ENCODE measurements around the gene ACP3. TPM values are rescaled to one million over a fixed set of nuclear protein-coding genes. Genes with fewer than 3 reads are reported as not detected.

The ACP3 gene
- total RNA-seq, 2 experiments from 2014 or later, result not detected

DNA sequence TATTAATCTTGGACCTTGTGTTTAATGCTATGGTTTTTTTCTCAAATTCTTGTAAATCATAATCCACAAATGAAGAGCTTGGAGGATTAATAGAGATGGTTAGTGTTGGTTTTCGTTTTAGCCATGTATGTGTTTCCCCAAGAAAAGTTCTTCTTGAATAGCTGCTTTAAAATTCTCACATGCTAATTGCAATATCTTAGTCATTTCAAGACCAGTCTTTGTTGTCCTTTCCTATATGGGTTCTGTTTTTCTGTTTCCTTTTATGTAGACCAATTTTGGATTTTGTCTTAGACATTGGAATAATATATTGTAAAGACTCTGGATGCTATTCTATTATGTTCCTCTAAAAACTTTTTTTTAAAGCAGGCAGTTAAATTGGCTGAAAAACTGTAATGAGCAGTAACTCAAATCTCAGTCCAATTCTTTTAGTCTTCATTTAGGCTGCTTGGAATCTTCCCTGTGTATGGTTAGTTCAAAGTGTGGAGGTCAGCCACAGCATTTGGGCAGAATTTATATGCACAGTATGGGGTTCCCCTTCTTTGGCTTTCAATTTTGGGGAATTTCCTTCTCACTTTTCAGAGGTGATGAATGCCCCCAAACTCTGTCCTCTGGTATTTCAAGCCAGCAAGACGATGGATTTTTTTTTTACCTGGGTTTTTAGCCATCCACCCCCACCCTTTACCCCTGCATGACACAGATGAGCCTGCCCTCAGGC, 61.0 kb downstream of the ACP3 start:
- ChIA-PET POLR2A (no interaction called here), CTCF (interaction anchor here (1.2 kb wide), 1 partner anchor 24 kb away, joined by 3 read pairs; no protein-coding TSS in a partner anchor)
- no peak for ATAC-seq (ENCODE audit: poor library complexity)
- H3K9me3 Mint-ChIP-seq, result no peaks in the 10 kb centered on the region
- peaks cover 0 to 3% of the 10 kb centered on the region in 2 experiments for H3K27me3 ChIP-seq (ENCODE audit: control insufficient read depth in 1 of 2, insufficient read depth in 2 of 2, low read length in 2 of 2)
- no peaks in the 10 kb centered on the region for H3K4me1 ChIP-seq (ENCODE audit: insufficient read depth, low read length)
- H3K4me3 ChIP-seq (ENCODE audit: low read length), result no peak overlapping the region
- no peak overlapping the region for H3K4me3 Mint-ChIP-seq
- DNase-seq, result no peak
- H3K4me1 Mint-ChIP-seq (ENCODE audit: low read depth), result no peaks in the 10 kb centered on the region
- no peaks in the 10 kb centered on the region for H3K36me3 ChIP-seq (ENCODE audit: insufficient read depth, low read length)
- H3K27ac Mint-ChIP-seq, result no peak overlapping the region
- TF ChIP-seq, protein P1, sequence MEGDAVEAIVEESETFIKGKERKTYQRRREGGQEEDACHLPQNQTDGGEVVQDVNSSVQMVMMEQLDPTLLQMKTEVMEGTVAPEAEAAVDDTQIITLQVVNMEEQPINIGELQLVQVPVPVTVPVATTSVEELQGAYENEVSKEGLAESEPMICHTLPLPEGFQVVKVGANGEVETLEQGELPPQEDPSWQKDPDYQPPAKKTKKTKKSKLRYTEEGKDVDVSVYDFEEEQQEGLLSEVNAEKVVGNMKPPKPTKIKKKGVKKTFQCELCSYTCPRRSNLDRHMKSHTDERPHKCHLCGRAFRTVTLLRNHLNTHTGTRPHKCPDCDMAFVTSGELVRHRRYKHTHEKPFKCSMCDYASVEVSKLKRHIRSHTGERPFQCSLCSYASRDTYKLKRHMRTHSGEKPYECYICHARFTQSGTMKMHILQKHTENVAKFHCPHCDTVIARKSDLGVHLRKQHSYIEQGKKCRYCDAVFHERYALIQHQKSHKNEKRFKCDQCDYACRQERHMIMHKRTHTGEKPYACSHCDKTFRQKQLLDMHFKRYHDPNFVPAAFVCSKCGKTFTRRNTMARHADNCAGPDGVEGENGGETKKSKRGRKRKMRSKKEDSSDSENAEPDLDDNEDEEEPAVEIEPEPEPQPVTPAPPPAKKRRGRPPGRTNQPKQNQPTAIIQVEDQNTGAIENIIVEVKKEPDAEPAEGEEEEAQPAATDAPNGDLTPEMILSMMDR (IDR thresholded peaks at IDR 0.05), result no peak
- H3K27me3 Mint-ChIP-seq, result peaks cover 43% of the 10 kb centered on the region
- H3K27ac ChIP-seq (ENCODE audit: low read depth in 1 of 2, low read length in 2 of 2), result no peak overlapping the region
- H3K36me3 Mint-ChIP-seq (ENCODE audit: low read depth), result no peaks in the 10 kb centered on the region
- peaks cover 0 to 6% of the 10 kb centered on the region in 2 experiments for H3K9me3 ChIP-seq (ENCODE audit: control insufficient read depth in 1 of 2, insufficient read depth in 1 of 2, low read length in 2 of 2)
- intact Hi-C loops (cut with DNase I, micrococcal nuclease), result no loop called here

DNA sequence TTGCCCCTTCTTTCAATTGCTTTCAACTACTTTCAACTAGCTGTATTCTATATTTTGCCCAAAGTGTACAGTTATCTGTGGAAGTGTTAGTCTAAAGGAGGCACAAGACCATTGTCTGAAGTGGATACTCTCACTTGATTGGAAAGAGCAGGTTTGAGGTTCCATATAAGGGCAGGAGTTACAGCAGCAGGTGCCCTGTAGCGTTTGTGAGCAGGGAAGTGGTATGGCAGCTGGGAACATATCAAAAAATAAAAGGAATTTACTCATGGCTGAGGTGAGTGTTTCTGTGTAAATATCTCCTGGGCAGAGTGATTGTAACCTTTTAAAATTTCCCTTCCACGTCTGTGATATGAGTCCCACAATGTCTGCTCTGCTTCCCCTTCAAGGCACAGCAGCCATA, 61.6 kb downstream of the ACP3 start:
- Mint-ChIP-seq H3K27ac (no peak overlapping the region), H3K4me1 (ENCODE audit: low read depth) (no peaks in the 10 kb centered on the region), H3K27me3 (peaks cover 43% of the 10 kb centered on the region), H3K9me3 (no peaks in the 10 kb centered on the region), H3K36me3 (ENCODE audit: low read depth) (no peaks in the 10 kb centered on the region), H3K4me3 (no peak overlapping the region)
- Histone ChIP-seq H3K27me3 (ENCODE audit: control insufficient read depth in 1 of 2, insufficient read depth in 2 of 2, low read length in 2 of 2) (peaks cover 0 to 3% of the 10 kb centered on the region in 2 experiments), H3K36me3 (ENCODE audit: insufficient read depth, low read length) (no peaks in the 10 kb centered on the region), H3K9me3 (ENCODE audit: control insufficient read depth in 1 of 2, insufficient read depth in 1 of 2, low read length in 2 of 2) (peaks cover 0 to 12% of the 10 kb centered on the region in 2 experiments), H3K4me3 (ENCODE audit: low read length) (no peak overlapping the region), H3K4me1 (ENCODE audit: insufficient read depth, low read length) (no peaks in the 10 kb centered on the region), H3K27ac (ENCODE audit: low read depth in 1 of 2, low read length in 2 of 2) (no peak overlapping the region)
- intact Hi-C loops (cut with DNase I, micrococcal nuclease), result no loop called here
- TF ChIP-seq, protein P1 (IDR thresholded peaks at IDR 0.05), result no peak
- CTCF ChIA-PET, result interaction anchor here (1.2 kb wide), 1 partner anchor 25 kb away, joined by 3 read pairs; no protein-coding TSS in a partner anchor
- ATAC-seq (ENCODE audit: poor library complexity), result no peak
- DNase-seq, result no peak
- POLR2A ChIA-PET, result no interaction called here

DNA sequence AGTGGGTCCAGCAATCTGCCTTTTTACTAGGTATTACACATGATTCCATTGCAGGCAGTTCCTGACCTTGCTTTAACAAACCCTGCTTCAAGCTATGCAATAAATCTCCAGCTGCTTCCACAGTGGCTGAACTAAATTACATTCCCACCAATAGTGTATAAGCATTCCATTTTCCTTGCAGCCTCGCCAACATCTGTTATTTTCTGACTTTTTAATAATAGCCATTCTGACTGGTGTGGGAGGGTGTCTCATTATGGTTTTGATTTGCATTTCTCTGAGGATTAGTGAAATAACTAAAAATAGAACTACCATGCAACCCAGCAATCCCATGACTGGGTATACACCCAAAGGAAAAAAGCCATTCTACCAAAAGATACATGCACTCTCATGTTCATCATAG, 63.7 kb downstream of the ACP3 start:
- H3K9me3 Mint-ChIP-seq, result no peaks in the 10 kb centered on the region
- Histone ChIP-seq H3K4me3 (ENCODE audit: low read length) (no peak overlapping the region), H3K36me3 (ENCODE audit: insufficient read depth, low read length) (no peaks in the 10 kb centered on the region), H3K27me3 (ENCODE audit: control insufficient read depth in 1 of 2, insufficient read depth in 2 of 2, low read length in 2 of 2) (peaks cover 0 to 3% of the 10 kb centered on the region in 2 experiments), H3K9me3 (ENCODE audit: control insufficient read depth in 1 of 2, insufficient read depth in 1 of 2, low read length in 2 of 2) (peaks cover 0 to 12% of the 10 kb centered on the region in 2 experiments), H3K27ac (ENCODE audit: low read depth in 1 of 2, low read length in 2 of 2) (no peak overlapping the region), H3K4me1 (ENCODE audit: insufficient read depth, low read length) (no peaks in the 10 kb centered on the region)
- H3K27ac Mint-ChIP-seq, result no peak overlapping the region
- peaks cover 43% of the 10 kb centered on the region for H3K27me3 Mint-ChIP-seq
- POLR2A ChIA-PET, result no interaction called here
- intact Hi-C loops (cut with DNase I, micrococcal nuclease), result no loop called here
- no peaks in the 10 kb centered on the region for H3K36me3 Mint-ChIP-seq (ENCODE audit: low read depth)
- no peak overlapping the region for H3K4me3 Mint-ChIP-seq
- H3K4me1 Mint-ChIP-seq (ENCODE audit: low read depth), result no peaks in the 10 kb centered on the region
- TF ChIP-seq, protein P1 (IDR thresholded peaks at IDR 0.05), result no peak
- CTCF ChIA-PET, result no interaction called here
- ATAC-seq (ENCODE audit: poor library complexity) (no peak), DNase-seq (no peak)

All from CD4-positive, alpha-beta T cell (primary cell).